Gastrocnemius medialis (tissue), 4 donors: ENCODE measurements around the gene ADGRD2.

Source experiments
- POLR2A ChIP-seq, 2 donors: fragments of 450-650 bp; IDR thresholded peaks; one replicate each; pipeline ENCODE4 v1.6.1; 2017; ENCODE audit warnings: antibody characterized with exemption in 2 of 2, mild to moderate bottlenecking in 2 of 2, moderate library complexity in 2 of 2
- TF ChIP-seq, protein P1 (sequence below), 5 experiments: fragments of 450-650 bp in 3 of 5; fragments of 200-600 bp in 2 of 5; sonication (generic) in 2 of 5; IDR thresholded peaks in 4 of 5; conservative IDR thresholded peaks in 1 of 5; 1 replicate in 4 of 5; 2 replicates in 1 of 5; pipeline ENCODE4 v1.5.1; 2016 to 2019; ENCODE audit warnings: antibody characterized with exemption in 5 of 5, mild to moderate bottlenecking in 3 of 5, moderate library complexity in 3 of 5

DNA sequence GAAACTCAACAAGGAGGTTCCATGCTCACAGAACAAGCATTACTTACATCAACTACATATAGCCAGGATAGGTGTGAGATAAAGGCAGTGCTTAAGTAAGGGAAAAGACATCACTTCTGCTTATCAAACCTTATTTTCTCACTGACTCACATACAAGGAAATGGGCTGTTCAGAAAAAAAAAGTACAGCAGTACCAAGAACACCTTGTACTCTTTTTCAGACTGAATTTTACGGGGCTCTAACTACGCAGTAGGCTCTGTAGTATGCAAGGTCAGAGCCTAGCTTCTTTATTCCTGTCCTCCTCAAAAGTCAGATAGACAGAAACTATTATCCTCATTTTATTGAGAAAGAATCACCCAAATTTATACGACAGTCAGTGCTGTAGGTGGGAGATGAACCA, 40.8 kb upstream of the ADGRD2 start:
- TF ChIP-seq, protein P1, sequence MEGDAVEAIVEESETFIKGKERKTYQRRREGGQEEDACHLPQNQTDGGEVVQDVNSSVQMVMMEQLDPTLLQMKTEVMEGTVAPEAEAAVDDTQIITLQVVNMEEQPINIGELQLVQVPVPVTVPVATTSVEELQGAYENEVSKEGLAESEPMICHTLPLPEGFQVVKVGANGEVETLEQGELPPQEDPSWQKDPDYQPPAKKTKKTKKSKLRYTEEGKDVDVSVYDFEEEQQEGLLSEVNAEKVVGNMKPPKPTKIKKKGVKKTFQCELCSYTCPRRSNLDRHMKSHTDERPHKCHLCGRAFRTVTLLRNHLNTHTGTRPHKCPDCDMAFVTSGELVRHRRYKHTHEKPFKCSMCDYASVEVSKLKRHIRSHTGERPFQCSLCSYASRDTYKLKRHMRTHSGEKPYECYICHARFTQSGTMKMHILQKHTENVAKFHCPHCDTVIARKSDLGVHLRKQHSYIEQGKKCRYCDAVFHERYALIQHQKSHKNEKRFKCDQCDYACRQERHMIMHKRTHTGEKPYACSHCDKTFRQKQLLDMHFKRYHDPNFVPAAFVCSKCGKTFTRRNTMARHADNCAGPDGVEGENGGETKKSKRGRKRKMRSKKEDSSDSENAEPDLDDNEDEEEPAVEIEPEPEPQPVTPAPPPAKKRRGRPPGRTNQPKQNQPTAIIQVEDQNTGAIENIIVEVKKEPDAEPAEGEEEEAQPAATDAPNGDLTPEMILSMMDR (IDR thresholded peaks at IDR 0.05 in 4 of 5, conservative IDR thresholded peaks at IDR 0.05 in 1 of 5) = no peak
- TF ChIP-seq POLR2A (IDR thresholded peaks at IDR 0.05) = no peak
